Subcutaneous abdominal adipose tissue (tissue), 5 donors: Measurements from ENCODE around the gene TLNRD1.

Source experiments
- H3K27ac ChIP-seq: one replicate; pipeline ENCODE4 v1.7.0; 2013; ENCODE audit warnings: low read depth, mild to moderate bottlenecking, inconsistent platforms, low read length, moderate library complexity
- H3K27me3 ChIP-seq, 5 donors: one replicate each; pipeline ENCODE4 v1.7.0; 2013; ENCODE audit warnings: low read length in 5 of 5, inconsistent platforms in 1 of 5; ENCODE audit not compliant: control insufficient read depth in 5 of 5, insufficient read depth in 4 of 5
- H3K36me3 ChIP-seq, 5 donors: one replicate each; pipeline ENCODE4 v1.7.0; 2013; ENCODE audit warnings: low read length in 5 of 5; ENCODE audit not compliant: control insufficient read depth in 5 of 5, insufficient read depth in 5 of 5
- H3K4me1 ChIP-seq, 5 donors: one replicate each; pipeline ENCODE4 v1.7.0; 2013; ENCODE audit warnings: low read length in 5 of 5, mild to moderate bottlenecking in 3 of 5, moderate library complexity in 1 of 5; ENCODE audit not compliant: control insufficient read depth in 5 of 5, insufficient read depth in 5 of 5
- H3K4me3 ChIP-seq, 5 donors: one replicate each; pipeline ENCODE4 v1.7.0; 2013; ENCODE audit warnings: low read length in 5 of 5, low read depth in 1 of 5
- H3K9ac ChIP-seq, 5 donors: one replicate each; pipeline ENCODE4 v1.7.0; 2013; ENCODE audit warnings: low read length in 5 of 5, mild to moderate bottlenecking in 4 of 5, moderate library complexity in 3 of 5
- H3K9me3 ChIP-seq, 5 donors: one replicate each; pipeline ENCODE4 v1.7.0; 2013; ENCODE audit warnings: low read length in 5 of 5; ENCODE audit not compliant: control insufficient read depth in 5 of 5
- donor health status: healthy.
- donor health status: healthy.
- donor health status: healthy.
- donor health status: healthy.
- donor health status: healthy.

The TLNRD1 gene

DNA sequence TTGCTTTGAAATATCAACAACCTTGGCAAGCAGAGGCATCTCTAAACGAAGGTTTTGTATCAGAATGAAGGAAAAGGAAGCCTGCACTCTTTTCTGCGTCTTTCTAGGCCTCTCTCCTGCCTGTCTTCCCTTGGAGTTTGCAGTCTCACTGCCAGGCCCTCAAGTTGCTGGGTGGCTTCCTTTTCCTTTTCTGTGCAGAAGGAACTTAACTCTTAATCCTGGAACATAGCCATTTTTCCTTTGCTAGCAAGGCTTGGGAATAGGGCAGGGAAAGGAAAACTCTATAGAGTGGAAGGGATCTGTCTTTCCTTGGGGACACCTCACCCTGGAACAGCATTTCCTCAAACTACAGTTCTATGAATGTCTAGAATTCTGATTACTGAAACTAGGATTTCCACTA lies 32.8 kb downstream of the TLNRD1 start:
- H3K27ac ChIP-seq = no peak overlapping the region
- H3K27me3 ChIP-seq = no peaks in the 10 kb centered on the region
- no peaks in the 10 kb centered on the region for H3K36me3 ChIP-seq
- H3K9ac ChIP-seq = no peak overlapping the region
- no peak overlapping the region for H3K4me3 ChIP-seq
- peaks cover 0 to 31% (median 16%) of the 10 kb centered on the region in 5 donors for H3K4me1 ChIP-seq
- H3K9me3 ChIP-seq = peaks cover 0 to 4% (median 0%) of the 10 kb centered on the region in 5 donors

GRCh38 chr15:81037952-81038743 lies 37.4 kb downstream of the TLNRD1 start:
- H3K4me3 ChIP-seq = no peak overlapping the region
- H3K27ac ChIP-seq = no peak overlapping the region
- H3K36me3 ChIP-seq = no peaks in the 10 kb centered on the region
- H3K4me1 ChIP-seq = peaks cover 2 to 29% (median 12%) of the 10 kb centered on the region in 5 donors
- no peaks in the 10 kb centered on the region for H3K27me3 ChIP-seq
- H3K9me3 ChIP-seq = no peaks in the 10 kb centered on the region
- no peak overlapping the region for H3K9ac ChIP-seq

- Histone ChIP-seq H3K27ac (no peak overlapping the region), H3K9me3 (no peaks in the 10 kb centered on the region), H3K4me1 (peaks cover 0 to 21% (median 9%) of the 10 kb centered on the region in 5 donors), H3K9ac (no peak overlapping the region), H3K27me3 (no peaks in the 10 kb centered on the region), H3K4me3 (no peak overlapping the region), H3K36me3 (no peaks in the 10 kb centered on the region)
Measured at GRCh38 chr15:81038975-81039607, 38.4 kb downstream of the TLNRD1 start.

GRCh38 chr15:81040757-81041156 lies 40.0 kb downstream of the TLNRD1 start:
- H3K27me3 ChIP-seq = no peaks in the 10 kb centered on the region
- H3K27ac ChIP-seq = no peak overlapping the region
- H3K4me3 ChIP-seq = no peak overlapping the region

DNA sequence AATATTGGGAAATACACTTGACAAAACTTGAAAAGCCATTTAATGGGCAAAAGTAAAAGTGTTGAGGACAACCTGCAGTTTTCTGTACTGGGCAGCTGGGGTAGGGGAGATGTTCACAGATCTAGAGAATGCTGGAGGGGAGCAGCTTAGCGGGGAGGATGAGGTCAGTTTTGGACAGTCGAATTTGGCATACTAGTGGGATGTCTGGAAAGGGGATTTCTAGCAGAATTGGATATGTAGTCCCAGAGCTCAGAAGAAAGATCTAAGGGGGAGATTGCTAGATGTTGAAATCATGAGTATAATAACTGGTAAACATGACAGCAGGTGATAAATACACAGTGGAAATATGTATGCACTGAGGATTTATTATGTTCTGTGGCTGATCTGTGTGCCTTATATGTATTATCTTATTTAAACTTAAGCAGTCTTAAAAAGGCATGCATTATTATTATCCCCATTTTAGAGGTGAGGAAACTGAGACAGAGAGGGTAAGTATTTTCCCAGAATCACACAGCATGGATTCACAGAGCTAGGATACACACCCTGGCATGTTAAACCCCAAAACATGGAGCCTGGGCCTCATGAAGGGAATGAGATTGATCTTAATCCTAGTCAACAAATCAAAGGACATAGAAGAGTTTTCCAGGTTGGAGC lies 42.7 kb downstream of the TLNRD1 start:
- no peaks in the 10 kb centered on the region for H3K27me3 ChIP-seq
- no peak overlapping the region for H3K9ac ChIP-seq
- no peak overlapping the region for H3K4me3 ChIP-seq
- H3K36me3 ChIP-seq = no peaks in the 10 kb centered on the region
- no peak overlapping the region for H3K27ac ChIP-seq
- H3K9me3 ChIP-seq = peaks cover 0 to 6% (median 2%) of the 10 kb centered on the region in 5 donors
- H3K4me1 ChIP-seq = peaks cover 2 to 15% (median 9%) of the 10 kb centered on the region in 5 donors

More at GRCh38 chr15:81040757-81041156, 40.0 kb downstream of the TLNRD1 start:
- no peaks in the 10 kb centered on the region for H3K9me3 ChIP-seq
- H3K36me3 ChIP-seq = no peaks in the 10 kb centered on the region
- H3K9ac ChIP-seq = no peak overlapping the region
- H3K4me1 ChIP-seq = peaks cover 0 to 17% (median 9%) of the 10 kb centered on the region in 5 donors

GRCh38 chr15:81043935-81044575 lies 43.3 kb downstream of the TLNRD1 start:
- Histone ChIP-seq H3K27ac (no peak overlapping the region), H3K9me3 (peaks cover 0 to 6% (median 2%) of the 10 kb centered on the region in 5 donors)

DNA sequence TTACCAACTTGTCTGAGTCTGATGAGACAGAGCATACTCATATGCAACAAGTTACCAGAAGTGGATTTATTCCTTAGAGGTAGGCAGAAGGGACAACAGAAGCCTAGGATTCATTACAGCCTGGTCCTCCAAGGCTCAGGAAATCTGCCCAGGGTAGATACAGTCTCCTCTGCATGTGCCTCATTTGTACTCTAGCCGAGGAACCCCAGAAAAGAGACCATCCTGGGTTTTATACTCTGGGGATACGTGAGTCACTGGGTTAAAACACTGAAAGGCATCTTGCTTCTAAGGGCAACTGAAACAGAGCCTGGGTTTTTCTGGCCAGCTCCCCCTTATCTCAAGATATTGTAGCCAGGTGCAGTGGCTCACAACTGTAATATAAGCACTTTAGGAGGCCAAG lies 45.6 kb downstream of the TLNRD1 start:
- Histone ChIP-seq H3K27ac (no peak overlapping the region), H3K9ac (no peak overlapping the region), H3K27me3 (no peaks in the 10 kb centered on the region), H3K4me1 (peaks cover 0 to 5% (median 0%) of the 10 kb centered on the region in 5 donors), H3K36me3 (no peaks in the 10 kb centered on the region), H3K4me3 (no peak overlapping the region), H3K9me3 (peaks cover 0 to 6% (median 2%) of the 10 kb centered on the region in 5 donors)

More at GRCh38 chr15:81043935-81044575, 43.3 kb downstream of the TLNRD1 start:
- Histone ChIP-seq H3K4me1 (peaks cover 0 to 9% (median 5%) of the 10 kb centered on the region in 5 donors), H3K9ac (no peak overlapping the region), H3K27me3 (no peaks in the 10 kb centered on the region), H3K4me3 (no peak overlapping the region), H3K36me3 (no peaks in the 10 kb centered on the region)

DNA sequence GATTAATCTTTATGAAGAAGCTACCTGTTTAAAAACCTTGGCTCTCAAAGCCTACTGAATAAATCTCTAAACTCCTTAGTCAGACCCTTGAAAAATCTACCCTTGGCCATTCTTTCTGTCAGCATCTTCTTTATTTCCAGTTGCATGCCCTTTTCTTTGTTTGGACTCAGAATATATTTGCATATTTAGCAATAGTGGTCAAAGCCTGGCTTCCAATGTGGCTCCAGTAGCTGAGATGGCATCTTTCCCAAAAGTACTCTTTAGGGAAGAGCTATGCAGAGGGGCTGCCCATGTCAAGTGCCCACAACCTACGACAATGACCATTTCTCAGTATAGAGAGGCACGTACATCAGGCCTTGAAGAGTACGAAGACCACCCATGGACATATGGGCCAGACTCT lies 47.2 kb downstream of the TLNRD1 start:
- no peak overlapping the region for H3K4me3 ChIP-seq
- H3K9me3 ChIP-seq = peaks cover 0 to 6% (median 2%) of the 10 kb centered on the region in 5 donors
- peaks cover 0 to 5% (median 0%) of the 10 kb centered on the region in 5 donors for H3K4me1 ChIP-seq
- H3K27me3 ChIP-seq = no peaks in the 10 kb centered on the region
- no peak overlapping the region for H3K9ac ChIP-seq
- no peak overlapping the region for H3K27ac ChIP-seq
- no peaks in the 10 kb centered on the region for H3K36me3 ChIP-seq

- Histone ChIP-seq H3K9ac (no peak overlapping the region), H3K4me3 (no peak overlapping the region), H3K4me1 (peaks cover 0 to 5% (median 0%) of the 10 kb centered on the region in 5 donors), H3K9me3 (peaks cover 0 to 6% (median 2%) of the 10 kb centered on the region in 5 donors), H3K27me3 (no peaks in the 10 kb centered on the region), H3K27ac (no peak overlapping the region), H3K36me3 (no peaks in the 10 kb centered on the region)
Measured at GRCh38 chr15:81049835-81050234, 49.1 kb downstream of the TLNRD1 start.
